GM19193 (cell line): ENCODE data around the gene ISOC1.

Experiments used
- POLR2A ChIP-seq: IDR thresholded peaks from 4 replicates; pipeline ENCODE4 v1.6.1; 2011; ENCODE audit not compliant: insufficient read depth, insufficient read length; ENCODE audit errors: extremely low read depth

Gene ISOC1

GRCh38 chr5:129094087-129094923, at the start of gene ISOC1:
TSS of gene ISOC1 (plus strand) at chr5:129094749. CDS start at chr5:129094767, 18 bp downstream.
- TF ChIP-seq POLR2A = peak; percentile 81

- TF ChIP-seq POLR2A = no peak
Measured at GRCh38 chr5:129046151-129046550, 48.4 kb upstream of the ISOC1 start.

- no peak for TF ChIP-seq POLR2A
Measured at GRCh38 chr5:129048509-129048908, 46.0 kb upstream of the ISOC1 start.

GRCh38 chr5:129049126-129049799, 45.3 kb upstream of the ISOC1 start:
- no peak for TF ChIP-seq POLR2A

- TF ChIP-seq POLR2A = no peak
Measured at GRCh38 chr5:129051283-129051682, 43.3 kb upstream of the ISOC1 start.

GRCh38 chr5:129053438-129053837, 41.1 kb upstream of the ISOC1 start:
- no peak for TF ChIP-seq POLR2A

GRCh38 chr5:129057329-129057728, 37.2 kb upstream of the ISOC1 start:
- no peak for TF ChIP-seq POLR2A

- TF ChIP-seq POLR2A = no peak
Measured at GRCh38 chr5:129061849-129062248, 32.7 kb upstream of the ISOC1 start.

- TF ChIP-seq POLR2A = no peak
Measured at GRCh38 chr5:129063483-129064113, 31.0 kb upstream of the ISOC1 start.

GRCh38 chr5:129065721-129066120, 28.8 kb upstream of the ISOC1 start:
- TF ChIP-seq POLR2A = no peak

- no peak for TF ChIP-seq POLR2A
Measured at GRCh38 chr5:129067745-129068144, 26.8 kb upstream of the ISOC1 start.

GRCh38 chr5:129069292-129069691, 25.3 kb upstream of the ISOC1 start:
- TF ChIP-seq POLR2A = no peak

- TF ChIP-seq POLR2A = no peak
Measured at GRCh38 chr5:129073111-129073510, 21.4 kb upstream of the ISOC1 start.

- no peak for TF ChIP-seq POLR2A
Measured at GRCh38 chr5:129074903-129075302, 19.6 kb upstream of the ISOC1 start.

GRCh38 chr5:129077433-129078075, 17.0 kb upstream of the ISOC1 start:
- TF ChIP-seq POLR2A = no peak
